WERI-Rb-1 (cell line): ENCODE measurements around the gene MAP4K1.

Experiments
- DNase-seq: peaks from one replicate; pipeline ENCODE4 v3.0.0-alpha.2; 2020
- H3K27ac ChIP-seq: fragments of 250-450 bp; sonication (Bioruptor Pico); 2 replicates; pipeline ENCODE4 v1.5.1; 2020; ENCODE audit warnings: mild to moderate bottlenecking, moderate library complexity
- H3K27me3 ChIP-seq: fragments of 250-450 bp; sonication (Bioruptor Pico); 2 replicates; pipeline ENCODE4 v1.5.1; 2021; ENCODE audit warnings: mild to moderate bottlenecking, low read depth, moderate library complexity; ENCODE audit not compliant: insufficient read depth, severe bottlenecking
- H3K36me3 ChIP-seq: fragments of 250-450 bp; sonication (Bioruptor Pico); 2 replicates; pipeline ENCODE4 v1.5.1; 2020; ENCODE audit warnings: mild to moderate bottlenecking, moderate library complexity
- H3K4me3 ChIP-seq: 2 replicates; pipeline ENCODE4 v1.5.1; 2011; ENCODE audit warnings: low read depth, mild to moderate bottlenecking, control low read depth, low read length
- H3K9me3 ChIP-seq: fragments of 250-450 bp; sonication (Bioruptor Pico); 2 replicates; pipeline ENCODE4 v1.5.1; 2021; ENCODE audit warnings: mild to moderate bottlenecking, moderate library complexity; ENCODE audit not compliant: severe bottlenecking
- TF ChIP-seq, protein P1 (sequence below): IDR thresholded peaks from 2 replicates; pipeline ENCODE4 v1.5.1; 2011; ENCODE audit warnings: low read depth, mild to moderate bottlenecking, control low read depth, inconsistent platforms, low read length

MAP4K1 gene

DNA sequence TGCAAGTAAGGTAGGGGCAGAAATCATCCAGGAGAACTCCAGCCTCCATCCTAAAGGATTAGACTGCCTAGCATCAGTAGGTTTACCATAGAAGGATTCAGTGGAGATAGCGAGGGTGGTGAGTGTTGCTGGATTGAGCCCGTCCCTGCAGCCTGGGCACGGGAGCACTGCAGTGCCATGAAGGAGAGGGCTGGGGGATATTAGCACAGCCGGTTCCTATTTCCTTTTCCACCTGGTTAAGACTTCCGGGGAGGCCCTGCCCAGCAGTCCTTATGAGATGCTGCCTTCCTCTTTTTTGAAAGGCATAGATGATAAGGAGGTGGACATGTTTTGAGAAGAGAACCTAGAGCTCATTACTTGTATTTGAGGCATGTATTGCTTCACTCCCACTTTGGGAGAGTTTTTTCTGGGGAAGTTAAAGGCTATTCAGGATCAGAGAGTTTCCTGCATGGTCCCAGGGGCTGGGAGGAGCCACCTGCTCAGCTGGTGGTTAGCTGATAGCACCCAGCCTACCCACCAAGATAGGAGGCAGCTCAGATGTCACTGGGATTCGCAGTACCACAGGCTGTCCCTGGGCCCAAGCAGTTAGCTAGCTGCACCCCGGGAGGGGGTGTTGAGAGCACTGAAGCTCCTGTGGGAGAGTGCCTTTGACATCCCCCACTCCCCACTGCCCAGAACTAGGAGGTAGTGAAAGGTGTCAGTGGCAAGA, 46.9 kb upstream of the MAP4K1 start:
- H3K9me3 ChIP-seq: no peaks in the 10 kb centered on the region
- no peak for DNase-seq
- TF ChIP-seq, protein P1, sequence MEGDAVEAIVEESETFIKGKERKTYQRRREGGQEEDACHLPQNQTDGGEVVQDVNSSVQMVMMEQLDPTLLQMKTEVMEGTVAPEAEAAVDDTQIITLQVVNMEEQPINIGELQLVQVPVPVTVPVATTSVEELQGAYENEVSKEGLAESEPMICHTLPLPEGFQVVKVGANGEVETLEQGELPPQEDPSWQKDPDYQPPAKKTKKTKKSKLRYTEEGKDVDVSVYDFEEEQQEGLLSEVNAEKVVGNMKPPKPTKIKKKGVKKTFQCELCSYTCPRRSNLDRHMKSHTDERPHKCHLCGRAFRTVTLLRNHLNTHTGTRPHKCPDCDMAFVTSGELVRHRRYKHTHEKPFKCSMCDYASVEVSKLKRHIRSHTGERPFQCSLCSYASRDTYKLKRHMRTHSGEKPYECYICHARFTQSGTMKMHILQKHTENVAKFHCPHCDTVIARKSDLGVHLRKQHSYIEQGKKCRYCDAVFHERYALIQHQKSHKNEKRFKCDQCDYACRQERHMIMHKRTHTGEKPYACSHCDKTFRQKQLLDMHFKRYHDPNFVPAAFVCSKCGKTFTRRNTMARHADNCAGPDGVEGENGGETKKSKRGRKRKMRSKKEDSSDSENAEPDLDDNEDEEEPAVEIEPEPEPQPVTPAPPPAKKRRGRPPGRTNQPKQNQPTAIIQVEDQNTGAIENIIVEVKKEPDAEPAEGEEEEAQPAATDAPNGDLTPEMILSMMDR: no peak
- H3K27ac ChIP-seq: no peak overlapping the region; the same call in none of the 2 replicates
- H3K4me3 ChIP-seq: no peak overlapping the region
- H3K36me3 ChIP-seq: peaks cover 57% of the 10 kb centered on the region
- no peaks in the 10 kb centered on the region for H3K27me3 ChIP-seq

GRCh38 chr19:38663957-38664502, 46.3 kb upstream of the MAP4K1 start:
- no peak overlapping the region; the same call in 1 of the 2 replicates for H3K27ac ChIP-seq
- H3K9me3 ChIP-seq: no peaks in the 10 kb centered on the region
- TF ChIP-seq, protein P1: no peak
- H3K4me3 ChIP-seq: no peak overlapping the region
- DNase-seq: no peak
- H3K27me3 ChIP-seq: no peaks in the 10 kb centered on the region
- peaks cover 57% of the 10 kb centered on the region for H3K36me3 ChIP-seq

GRCh38 chr19:38663156-38663651, 45.5 kb upstream of the MAP4K1 start:
- H3K9me3 ChIP-seq: no peaks in the 10 kb centered on the region
- no peak overlapping the region for H3K4me3 ChIP-seq
- no peak overlapping the region for H3K27ac ChIP-seq
- peaks cover 54% of the 10 kb centered on the region for H3K36me3 ChIP-seq
- no peaks in the 10 kb centered on the region for H3K27me3 ChIP-seq
- DNase-seq: no peak
- TF ChIP-seq, protein P1: no peak

DNA sequence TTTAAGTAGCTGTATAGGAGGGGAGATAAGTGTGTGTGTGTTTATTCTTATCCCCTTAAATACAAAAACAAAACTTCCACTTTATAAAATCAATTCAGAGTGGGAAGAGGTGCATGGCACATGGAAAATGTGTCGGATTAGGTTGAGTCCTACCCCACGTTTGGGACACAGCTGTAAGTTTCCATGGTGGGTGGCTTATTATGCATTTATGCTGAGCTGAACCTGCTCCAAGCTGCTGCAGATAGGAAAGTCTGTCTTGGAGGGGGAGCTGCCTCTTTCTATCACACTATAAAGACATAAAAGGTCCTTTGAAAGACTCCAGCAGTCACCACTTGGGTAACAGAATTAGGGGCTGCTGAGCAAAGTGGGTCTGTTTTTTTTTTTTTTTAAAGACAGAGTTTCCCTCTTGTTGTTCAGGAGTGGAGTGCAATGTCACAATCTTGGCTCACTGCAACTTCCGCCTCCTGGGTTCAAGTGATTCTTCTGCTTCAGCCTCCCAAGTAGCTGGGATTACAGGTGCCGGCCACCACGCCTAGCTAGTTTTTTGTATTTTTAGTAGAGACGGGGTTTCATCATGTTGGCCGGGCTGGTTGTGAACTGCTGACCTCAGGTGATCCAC, 44.9 kb upstream of the MAP4K1 start:
- DNase-seq: no peak
- no peaks in the 10 kb centered on the region for H3K27me3 ChIP-seq
- H3K9me3 ChIP-seq: no peaks in the 10 kb centered on the region
- no peak overlapping the region for H3K27ac ChIP-seq
- H3K4me3 ChIP-seq: no peak overlapping the region
- TF ChIP-seq, protein P1: no peak
- H3K36me3 ChIP-seq: peaks cover 53% of the 10 kb centered on the region

GRCh38 chr19:38661996-38662395, 44.2 kb upstream of the MAP4K1 start:
- Histone ChIP-seq H3K27me3 (no peaks in the 10 kb centered on the region), H3K36me3 (peaks cover 59% of the 10 kb centered on the region), H3K9me3 (no peaks in the 10 kb centered on the region), H3K4me3 (no peak overlapping the region), H3K27ac (no peak overlapping the region)
- TF ChIP-seq, protein P1: no peak
- no peak for DNase-seq
